ENCODE results near the gene RGR.

- TF ChIP-seq CBX2 (IDR thresholded peaks at IDR 0.05; ENCODE audit: borderline replicate concordance, low read depth), result no peak
- no peak for TF ChIP-seq CTCF (IDR thresholded peaks at IDR 0.05)
Measured at GRCh38 chr10:84290235-84290634, 45.4 kb downstream of the RGR start.

All from A549 (cell line).